Measurements from ENCODE around the gene PRSS3.
"Not testable (repeated sequence)": the region's sequence is repeated elsewhere in the genome, so short reads cannot be mapped to it uniquely, and the experiment has no call there.

Gene PRSS3

DNA sequence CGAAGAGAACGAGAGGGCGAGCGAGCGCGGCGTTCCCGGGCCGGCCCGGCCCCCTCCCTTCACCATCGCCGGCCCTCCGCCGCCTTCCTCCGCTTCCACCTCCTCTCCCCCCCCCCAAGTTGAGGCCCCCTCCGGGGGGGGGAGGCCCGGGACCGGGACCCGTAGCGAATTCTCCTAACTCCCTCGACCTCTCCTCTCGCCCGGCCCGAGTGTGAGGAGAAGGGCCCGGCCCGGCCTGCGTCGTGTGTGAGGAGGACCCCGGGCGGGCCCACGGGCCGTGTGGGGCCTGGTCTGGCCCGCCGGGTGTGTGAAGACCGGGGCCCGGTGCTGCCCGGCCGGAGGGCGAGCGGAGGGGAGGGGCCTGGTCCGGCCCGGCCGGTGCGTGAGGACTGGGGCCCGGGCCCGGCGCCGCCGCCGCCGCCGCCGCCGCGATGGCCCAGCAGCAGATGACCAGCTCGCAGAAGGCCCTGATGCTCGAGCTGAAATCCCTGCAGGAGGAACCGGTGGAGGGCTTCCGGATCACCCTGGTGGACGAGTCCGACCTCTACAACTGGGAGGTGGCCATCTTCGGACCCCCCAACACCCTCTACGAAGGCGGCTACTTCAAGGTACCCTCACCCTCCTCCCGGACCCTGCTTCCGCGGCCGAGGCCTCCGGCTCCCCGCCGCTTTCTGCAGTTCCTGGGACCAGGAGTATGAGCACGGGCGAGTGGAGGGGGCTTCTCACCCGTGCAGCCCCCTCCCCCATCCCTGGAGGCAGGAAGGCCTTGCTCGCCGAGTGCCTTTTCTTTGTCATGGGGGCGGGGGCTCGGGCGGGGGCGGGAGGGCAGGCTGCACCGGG is 22.2 kb downstream of the PRSS3 start:
- peak; percentile 79 for DNase-seq (ENCODE audit: low spot score)

GRCh38 chr9:33818167-33818846 is 22.9 kb downstream of the PRSS3 start:
- peak; percentile 49 for DNase-seq (ENCODE audit: low spot score)

DNA sequence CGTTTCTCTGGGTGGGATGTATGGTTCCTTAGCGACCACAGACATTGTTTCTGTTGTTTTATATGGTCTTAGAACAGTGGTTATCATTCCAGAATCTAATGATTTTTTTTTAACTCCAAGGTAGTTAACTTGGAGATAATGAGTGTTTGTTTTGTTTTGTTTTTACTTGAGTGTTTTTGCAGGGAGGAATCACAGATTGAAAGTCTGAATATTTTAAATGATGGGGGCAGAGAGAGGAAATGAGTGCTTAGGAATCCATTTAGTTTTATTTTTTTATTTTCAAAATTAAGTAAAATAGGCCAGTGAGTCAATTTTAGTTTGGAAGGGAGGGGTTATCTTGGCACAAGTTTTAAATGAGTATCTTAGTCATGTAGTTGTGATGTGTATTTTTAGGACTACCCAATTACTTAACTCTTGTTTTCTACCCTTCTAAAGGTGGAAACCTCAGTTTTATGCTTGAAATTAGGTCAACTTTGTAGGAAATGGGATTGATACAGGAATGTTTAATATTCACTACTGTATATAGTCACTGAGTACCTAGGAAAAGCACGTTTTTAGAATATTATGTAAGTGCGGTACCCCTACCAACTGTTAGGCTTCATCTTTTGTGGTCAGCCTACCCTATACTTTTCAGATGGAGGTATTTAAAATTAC is 23.6 kb downstream of the PRSS3 start:
- DNase-seq (ENCODE audit: low spot score) = peak; percentile 77

- no peak for DNase-seq (ENCODE audit: low spot score)
Observed at GRCh38 chr9:33820231-33820745, 24.9 kb downstream of the PRSS3 start.

- DNase-seq (ENCODE audit: low spot score) = no peak
Observed at GRCh38 chr9:33823801-33824200, 28.4 kb downstream of the PRSS3 start.

DNA sequence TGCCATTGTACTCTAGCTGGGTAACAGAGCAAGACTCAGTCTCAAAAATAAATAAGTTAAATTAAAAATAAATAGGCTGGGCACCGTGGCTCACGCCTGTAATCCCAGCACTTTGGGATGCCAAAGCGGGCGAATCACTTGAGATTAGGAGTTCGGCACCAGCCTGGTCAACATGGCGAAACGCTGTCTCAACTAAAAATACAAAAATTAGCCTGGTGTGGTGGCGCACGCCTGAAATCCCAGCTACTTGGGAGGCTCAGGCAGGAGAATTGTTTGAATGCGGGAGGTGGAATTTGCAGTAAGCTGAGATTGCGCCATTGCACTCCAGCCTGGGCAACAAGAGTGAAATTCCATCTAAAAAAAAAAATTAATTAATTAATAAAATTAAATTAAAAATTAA is 31.9 kb downstream of the PRSS3 start:
- not testable (repeated sequence) for DNase-seq (ENCODE audit: low spot score)

- DNase-seq (ENCODE audit: low spot score) = not testable (repeated sequence)
Observed at GRCh38 chr9:33829641-33830230, 34.4 kb downstream of the PRSS3 start.

DNA sequence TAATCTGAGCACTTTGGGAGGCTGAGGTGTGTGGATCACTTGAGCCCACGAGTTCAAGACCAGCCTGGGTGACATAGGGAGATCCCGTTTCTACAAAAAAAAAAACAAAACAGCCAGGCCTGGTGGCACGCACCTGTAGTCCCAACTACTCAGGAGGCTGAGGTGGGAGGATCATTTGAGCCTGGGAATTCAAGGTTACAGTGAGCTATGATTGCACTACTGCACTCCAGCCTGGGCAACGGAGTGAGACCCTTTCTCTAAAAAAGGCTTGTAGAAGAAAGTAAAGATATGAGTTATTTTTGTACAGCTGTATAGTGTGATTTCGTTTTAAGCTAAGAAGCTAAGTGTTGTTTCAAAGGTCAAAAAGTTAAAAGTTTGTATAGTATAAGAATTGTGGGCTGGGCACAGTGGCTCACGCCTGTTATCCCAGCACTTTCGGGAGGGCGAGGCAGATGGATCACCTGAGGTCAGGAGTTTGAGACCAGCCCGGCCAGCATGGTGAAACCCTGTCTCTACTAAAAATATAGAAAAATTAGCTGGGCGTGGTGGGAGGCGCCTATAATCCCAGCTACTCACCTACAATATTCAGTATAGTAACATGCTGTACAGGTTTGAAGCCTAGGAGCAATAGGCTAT is 40.4 kb downstream of the PRSS3 start:
- no peak for DNase-seq (ENCODE audit: low spot score)

DNA sequence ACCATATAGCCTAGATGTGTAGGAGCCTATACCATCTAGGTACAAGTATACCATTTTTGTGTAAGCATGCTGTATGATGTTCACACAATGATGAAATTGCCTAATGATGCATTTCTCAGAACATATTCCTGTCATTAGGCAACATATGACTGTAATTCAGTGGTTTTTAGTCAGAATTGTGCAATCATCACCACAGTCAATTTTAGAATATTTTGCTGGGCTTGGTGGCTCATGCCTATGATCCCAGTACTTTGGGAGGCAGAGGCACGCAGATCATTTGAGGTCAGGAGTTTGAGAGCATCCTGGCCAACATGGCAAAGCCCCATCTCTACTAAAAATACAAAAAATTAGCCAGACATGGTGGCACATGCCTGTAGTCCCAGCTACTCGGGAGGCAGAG is 40.9 kb downstream of the PRSS3 start:
- peak; percentile 42 for DNase-seq (ENCODE audit: low spot score)

DNA sequence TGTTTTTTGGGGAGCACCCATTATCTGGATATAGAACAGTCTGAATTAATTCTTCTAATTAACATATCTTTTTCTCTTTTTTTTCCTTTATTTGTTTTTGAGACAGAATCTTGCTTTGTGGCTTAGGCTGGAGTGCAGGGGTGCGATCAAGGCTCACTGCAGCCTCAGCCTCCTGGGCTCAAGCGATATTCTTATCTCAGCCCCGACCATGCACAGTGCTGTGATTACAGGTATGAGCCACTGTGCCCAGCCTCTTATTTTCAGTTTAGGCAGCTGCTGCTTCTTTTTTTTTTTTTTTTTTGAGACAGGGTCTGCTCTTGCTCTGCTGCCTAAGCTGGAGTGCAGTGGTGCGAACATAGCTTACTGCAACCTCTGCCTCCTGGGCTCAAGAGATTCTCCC is 41.8 kb downstream of the PRSS3 start:
- DNase-seq (ENCODE audit: low spot score) = no peak

GRCh38 chr9:33840381-33840780 is 45.0 kb downstream of the PRSS3 start:
- DNase-seq (ENCODE audit: low spot score) = no peak

DNA sequence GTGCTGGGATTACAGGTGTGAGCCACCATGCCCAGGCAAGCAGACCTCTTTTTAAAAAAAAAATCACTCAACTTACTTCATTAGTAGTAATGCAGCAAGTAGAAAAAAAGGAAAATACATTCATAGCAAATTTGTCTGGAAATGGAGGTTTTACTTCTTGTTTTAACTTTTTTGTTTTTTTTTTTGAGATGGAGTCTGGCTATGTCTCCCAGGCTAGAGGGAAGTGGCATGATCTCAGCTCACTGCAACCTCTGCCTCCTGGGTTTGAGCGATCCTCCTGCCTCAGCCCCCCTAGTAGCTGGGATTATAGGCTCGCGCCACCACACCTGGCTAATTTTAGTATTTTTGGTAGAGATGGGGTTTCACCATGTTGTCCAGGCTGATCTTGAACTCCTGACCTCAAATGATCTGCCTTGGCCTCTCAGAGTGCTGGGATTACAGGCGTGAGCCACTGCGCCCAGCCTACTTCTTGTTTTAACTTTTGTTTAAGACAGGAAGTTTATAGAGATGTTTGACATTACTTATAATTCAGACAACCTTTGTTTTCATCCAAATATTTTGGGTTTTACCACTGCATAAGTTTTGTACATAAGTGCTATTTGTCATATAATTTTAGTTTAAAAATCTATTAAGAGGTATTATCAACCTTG is 48.1 kb downstream of the PRSS3 start:
- no peak for DNase-seq (ENCODE audit: low spot score)

DNA sequence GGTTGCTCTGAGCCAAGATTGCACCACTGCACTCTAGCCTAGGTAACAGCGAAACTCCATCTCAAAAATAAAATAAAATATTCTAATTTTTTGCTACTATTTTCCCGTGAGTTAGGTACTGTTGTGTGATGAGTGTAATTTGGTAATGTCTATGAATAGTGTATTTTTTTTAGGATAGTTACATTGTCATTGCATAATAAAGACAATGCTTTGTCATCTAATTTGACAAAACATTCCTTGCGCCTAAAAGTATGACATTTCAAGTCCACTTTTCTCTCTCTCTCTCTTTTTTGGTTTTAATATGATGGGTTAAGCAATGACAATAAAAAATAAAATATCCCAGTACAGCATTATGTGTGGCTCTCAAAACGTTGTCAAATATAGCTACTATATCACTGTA is 50.9 kb downstream of the PRSS3 start:
- no peak for DNase-seq (ENCODE audit: low spot score)

- not testable (repeated sequence) for DNase-seq (ENCODE audit: low spot score)
Observed at GRCh38 chr9:33847894-33848205, 52.5 kb downstream of the PRSS3 start.

Data from RKO (cell line).